C1 segment of cervical spinal cord (tissue), 14 donors: ENCODE results near the gene CAMK1D.

Experiments used
- DNase-seq, 14 donors: peaks; one replicate each; lab custom pipeline; 2025; lab: John Stamatoyannopoulos, UW

Gene CAMK1D

DNA sequence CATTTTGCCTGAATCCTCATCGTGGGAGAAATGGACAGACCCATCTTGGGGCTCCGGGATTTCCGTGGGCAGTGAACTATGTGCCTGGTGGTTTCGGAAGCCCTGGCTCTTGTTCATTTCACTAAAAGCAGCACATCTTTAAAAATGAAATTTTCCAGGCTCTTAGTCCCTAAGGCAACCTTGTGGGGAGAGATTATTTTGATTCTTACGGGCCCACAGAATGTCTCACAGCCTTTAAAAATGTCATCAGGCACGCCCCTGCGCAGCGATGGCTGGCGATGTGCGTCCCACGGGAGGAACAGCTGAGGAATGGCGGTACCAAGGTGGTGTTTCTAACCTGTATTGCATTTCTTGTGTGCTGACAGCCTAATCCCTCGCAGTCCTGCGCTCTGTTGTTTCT, 462.5 kb downstream of the CAMK1D start:
- no peak for DNase-seq

DNA sequence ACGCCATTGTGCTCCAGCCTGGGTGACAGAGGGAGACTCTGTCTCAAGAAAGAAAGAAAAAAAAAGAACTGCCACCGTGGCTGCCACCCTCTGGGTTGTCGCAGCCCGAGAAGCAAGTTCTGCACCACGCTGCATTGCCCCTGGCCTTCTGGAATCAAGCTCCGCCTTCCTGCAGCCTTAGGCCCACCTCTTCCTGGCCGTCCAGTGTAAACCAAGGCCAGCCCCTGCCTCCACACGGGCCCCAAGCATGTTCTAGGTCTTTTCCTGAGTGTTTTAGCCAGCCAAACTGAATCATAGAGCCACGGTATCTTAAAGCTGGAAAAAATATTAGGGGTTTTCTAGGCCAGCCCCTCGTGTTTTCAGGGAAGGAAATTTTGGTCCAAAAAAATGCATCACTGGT, 463.2 kb downstream of the CAMK1D start:
- DNase-seq, result no peak

DNA sequence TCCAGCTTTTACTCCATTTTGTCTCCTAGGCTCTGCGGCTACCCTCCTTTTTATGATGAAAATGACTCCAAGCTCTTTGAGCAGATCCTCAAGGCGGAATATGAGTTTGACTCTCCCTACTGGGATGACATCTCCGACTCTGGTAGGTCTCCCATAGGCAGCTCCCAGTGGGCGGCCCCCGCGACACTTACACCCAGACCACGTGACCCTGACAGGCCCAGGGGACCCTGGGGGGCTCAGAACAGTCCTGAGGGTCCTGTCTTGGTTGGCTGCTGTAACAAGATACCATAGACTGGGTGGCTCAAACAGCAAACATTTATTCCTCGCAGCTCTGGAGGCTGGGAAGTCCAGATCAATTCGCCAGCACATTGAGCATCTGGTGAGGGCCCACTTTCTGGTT, 464.8 kb downstream of the CAMK1D start:
- no peak for DNase-seq

DNA sequence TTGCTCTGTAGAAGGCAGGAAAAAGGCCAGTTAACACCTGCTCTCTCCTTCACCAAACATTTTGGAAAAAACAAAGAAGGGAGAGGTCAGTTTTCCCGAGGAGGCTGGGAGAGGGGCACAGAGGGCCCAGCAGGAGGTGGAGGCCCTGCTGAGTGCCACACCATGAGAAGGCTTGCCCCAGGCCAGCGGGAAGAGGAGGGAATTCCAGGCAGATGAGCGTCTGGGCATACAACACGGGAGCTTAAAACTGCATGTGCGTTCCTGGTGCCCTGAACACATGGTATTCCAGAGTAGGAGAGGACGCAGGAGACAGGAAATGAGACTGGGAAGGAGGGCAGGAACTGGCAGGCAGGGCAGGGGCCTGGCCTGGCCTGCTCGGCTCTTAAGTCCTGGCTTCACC, 469.7 kb downstream of the CAMK1D start:
- DNase-seq, result no peak

DNA sequence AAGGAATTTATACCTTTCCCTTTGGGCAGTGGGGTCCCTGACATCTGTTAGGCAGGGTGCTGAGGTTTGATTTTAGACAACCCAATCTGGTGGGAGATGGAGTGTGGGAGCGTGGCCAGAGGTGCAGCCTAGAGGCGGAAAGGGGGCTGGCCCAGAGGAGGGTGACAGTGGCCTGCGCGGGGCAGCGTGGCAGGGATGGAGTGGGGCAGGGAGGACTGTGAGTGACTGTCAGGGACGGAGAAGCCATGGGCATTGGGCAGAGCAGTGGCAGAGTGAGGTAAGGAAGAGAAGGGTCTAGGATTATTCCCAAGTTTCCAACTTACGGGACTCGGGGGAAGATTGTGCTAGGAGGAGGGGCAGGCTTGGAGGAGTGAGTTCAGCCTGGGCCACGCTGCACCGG, 470.3 kb downstream of the CAMK1D start:
- no peak for DNase-seq

DNA sequence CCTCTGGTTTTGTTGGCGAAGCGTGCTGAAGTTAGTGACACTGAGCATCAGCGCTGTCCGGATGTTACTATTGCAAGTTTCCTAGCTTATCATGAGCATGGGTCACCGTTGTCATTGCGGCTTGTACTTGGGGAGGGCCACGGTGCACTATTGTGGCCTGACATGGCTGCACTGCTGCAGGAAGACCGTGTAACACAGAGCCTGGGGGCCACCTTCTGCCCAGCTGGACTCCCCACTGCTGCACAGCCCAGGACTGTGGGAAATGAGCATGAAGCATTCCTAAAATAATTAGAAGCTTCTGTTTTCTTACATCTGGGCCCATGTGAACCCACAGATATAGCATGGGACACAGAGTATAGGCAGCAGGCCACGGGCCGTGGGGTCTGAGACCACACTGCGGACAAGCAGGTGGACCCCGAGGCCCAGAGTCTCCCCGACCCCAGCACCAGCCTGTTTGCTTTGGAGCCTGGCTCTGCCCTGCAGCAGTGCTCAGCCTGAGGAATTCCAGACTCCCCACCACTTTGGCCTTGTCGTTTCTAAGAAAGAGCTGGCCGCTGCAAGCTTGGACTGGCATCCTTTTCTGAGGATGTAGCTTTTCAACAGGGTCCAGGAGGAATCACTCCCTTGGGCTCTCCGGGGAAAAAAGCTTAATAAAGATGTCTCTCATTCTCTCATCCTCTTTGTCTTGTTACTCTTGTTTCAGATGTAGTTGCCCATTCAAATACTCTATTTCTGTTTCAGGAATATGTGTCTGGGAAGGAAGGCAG, 473.0 kb downstream of the CAMK1D start:
- DNase-seq, result peak in 1 of 14 donors; percentile 40

DNA sequence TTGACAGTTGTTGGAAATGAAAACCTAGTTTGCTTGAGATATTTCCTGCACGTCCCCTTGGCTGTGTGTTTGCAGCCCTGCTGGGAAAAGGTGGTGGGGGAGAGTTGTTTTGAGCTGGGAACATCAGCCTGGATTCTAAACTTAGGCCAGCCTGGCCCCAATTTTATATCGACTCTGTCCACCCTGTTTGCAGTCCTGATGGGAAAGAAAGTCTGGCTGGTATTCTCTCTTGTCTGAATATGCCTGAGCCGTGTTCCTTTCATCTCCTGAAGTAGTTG, 473.5 kb downstream of the CAMK1D start:
- peak in 1 of 14 donors; percentile 40 for DNase-seq

DNA sequence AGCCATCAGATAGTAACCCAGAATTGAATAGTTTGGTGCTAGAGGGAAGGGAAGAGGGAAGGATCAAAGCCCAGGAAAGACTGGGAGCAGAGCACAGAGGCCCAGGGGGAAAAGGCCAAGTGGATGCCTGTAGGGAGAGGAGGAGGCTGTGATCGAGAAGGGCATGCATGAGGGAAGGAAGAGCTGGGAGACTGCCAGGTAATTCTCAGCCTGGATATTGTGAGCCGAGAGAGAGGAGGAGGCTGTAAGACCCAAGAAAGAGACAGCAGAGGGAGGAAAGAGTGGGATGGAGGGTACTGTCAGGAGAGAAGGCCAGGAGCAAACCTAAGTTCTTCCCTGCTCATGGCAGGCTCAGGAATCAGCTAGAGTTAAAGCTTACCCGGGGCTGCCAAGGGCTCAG, 474.0 kb downstream of the CAMK1D start:
- DNase-seq, result no peak

DNA sequence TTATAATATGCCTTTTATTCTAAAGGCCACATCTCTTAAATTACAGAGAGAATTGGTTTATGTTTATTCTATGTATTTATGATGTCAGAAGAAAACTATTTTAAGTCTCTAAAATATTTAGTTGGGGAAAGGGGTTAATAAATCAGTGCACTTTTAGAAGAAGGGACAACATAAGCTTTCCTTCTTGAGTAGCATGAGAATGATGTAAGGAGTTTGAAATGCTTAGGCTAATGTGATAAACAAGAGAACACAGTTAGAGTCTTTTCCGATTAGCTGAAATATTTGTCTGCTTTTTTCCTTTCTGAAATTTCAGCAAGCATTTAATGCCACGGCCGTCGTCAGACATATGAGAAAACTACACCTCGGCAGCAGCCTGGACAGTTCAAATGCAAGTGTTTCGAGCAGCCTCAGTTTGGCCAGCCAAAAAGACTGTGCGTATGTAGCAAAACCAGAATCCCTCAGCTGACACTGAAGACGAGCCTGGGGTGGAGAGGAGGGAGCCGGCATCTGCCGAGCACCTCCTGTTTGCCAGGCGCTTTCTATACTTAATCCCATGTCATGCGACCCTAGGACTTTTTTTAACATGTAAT, 476.0 kb downstream of the CAMK1D start:
- no peak for DNase-seq

DNA sequence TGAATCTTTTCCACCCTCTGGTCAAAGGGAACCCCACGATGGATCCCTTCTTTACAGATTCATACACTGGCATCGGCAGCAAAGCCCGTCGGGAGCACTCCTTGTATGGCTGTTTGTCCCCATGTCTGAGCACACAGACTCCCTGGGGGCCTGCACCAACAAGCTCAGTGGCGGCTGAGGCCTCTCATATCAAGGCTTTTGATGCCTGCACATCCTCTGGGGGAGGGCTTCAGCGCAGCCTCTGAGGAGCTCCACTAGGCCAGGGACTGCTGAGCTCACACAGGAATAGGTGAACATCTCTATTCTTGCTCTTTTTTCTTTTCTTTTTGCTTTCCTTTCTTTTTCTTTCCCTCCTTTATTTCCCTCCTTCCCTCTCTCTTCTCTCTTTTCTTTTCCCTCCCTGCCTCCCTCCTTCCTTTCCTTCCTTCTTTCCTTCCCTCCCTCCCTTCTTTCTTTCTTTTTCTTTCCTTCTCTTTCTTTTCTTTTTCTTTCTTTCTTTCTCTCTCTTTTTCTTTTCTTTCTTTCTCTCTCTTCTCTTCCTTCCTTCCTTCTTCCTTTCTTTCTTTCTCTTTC, 477.5 kb downstream of the CAMK1D start:
- no peak for DNase-seq

DNA sequence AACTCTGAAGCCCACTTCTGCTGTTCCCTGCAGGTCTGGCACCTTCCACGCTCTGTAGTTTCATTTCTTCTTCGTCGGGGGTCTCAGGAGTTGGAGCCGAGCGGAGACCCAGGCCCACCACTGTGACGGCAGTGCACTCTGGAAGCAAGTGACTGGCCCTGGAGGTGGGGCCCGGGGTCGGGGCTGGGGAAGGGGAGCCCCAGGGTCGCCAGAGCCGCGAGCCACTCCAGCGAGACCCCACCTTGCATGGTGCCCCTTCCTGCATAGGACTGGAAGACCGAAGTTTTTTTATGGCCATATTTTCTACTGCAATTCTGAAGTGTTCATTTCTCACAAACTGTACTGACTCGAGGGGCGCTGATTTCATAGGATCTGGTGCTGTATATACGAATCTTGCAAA, 479.4 kb downstream of the CAMK1D start:
- no peak for DNase-seq

DNA sequence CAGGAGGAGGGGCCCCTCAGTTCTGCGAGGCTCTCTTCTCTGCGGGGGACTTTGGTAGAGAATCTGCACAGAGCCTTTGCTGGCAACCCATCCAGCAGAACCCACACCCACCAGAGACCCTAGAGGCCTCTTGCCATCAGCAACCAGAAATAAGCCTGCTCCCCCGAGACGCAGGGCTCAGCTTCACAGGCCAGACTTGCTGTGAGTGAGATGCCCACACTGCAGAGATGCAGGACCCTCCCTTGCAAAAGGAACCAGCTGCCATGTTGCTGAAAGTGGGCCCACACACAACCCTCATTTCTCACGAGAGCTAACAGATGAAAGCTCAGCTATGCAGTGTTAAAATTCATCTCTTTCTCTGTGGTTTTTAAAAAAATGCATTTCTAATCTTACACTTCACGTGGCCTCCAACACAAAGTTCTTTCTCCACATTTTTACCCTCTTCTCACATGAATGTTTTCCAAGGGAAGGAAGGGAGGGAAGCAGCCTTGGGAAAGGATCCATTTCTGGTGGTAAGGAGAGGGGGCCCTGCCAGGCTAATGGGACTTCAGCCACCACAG, 480.6 kb downstream of the CAMK1D start:
- no peak for DNase-seq

DNA sequence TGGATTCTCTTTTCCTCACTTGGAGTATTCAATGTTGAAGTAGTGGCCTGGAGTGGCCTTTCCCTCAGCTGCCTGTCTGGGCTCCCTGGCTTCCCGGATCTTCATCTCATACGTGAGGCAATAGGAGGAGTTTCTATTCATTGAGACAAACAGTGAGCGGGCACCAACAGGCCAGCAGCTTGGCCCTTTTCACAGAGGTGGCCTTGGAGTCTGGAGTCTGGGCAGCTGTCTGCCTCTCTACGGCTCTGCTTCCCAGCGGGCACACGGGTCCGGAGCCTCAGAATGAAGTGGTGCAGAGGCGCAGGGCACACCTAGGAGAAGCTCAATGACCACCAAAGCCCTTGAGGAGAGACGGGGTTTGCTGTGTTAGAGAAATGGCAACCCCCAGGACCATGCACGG, 482.7 kb downstream of the CAMK1D start:
- no peak for DNase-seq

DNA sequence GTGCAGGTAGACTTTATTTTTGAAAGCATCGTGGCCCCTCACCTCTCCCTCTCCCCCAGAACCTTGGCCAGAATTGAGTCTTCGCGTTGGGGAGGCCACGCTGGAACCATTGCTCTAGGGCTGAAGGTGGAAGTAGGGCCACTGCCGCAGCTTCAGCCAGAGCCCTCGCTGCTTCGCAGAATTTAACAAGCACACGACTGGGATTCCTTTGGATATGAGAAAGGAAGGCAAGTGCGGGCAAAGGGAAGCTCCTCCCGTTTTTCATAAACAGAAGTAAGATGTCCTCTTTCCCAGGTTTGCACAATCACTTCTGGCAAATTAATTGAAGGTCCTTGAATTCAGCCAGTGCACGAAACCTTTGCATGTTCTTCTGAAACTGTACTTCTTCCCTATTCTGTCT, 484.1 kb downstream of the CAMK1D start:
- DNase-seq, result no peak

DNA sequence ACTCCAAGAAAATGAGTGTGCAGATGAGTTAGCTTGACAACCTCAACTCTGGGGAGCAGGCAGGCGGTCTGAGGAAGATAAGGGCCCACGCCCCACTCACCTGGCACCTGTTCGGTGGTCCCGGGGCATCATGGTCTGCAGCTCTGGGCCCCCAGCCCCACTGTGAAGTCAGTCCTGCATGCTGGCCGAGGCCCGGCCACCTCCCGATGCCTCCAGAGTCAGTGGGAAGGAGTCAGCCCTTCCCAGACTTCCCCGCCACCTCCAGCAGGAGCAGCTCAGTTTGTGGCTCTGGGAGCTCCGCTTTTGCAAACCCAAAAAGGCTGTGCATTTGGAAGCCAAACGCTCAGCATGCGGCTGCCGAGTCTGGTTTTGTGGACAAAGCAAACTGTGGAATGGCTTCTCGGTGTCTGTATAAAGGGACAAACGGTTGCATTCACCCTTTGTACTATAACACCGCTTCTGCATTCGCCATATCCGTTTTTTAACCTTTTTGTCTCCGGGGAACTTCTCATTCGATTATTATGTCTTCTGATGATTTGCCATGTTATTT, 484.8 kb downstream of the CAMK1D start:
- no peak for DNase-seq

DNA sequence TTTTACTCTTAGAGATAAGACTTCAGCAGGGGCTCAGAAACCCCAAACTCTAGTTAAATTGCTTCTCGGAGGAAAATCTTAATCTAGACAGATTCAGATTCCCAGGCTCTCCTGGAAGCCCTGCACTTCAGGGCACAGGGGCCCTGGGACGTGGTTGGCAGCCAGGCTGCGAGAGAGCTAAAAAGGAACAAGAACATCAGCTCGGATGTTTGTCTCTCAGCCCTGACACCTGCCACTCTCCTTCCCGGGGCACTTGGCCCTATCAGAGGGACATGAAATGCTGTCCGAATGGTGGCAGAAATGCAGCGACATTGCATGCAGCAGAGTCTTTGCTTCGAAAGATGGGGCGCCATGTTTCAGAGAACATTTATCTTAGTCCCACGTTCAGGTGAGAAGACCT, 485.4 kb downstream of the CAMK1D start:
- DNase-seq, result no peak

DNA sequence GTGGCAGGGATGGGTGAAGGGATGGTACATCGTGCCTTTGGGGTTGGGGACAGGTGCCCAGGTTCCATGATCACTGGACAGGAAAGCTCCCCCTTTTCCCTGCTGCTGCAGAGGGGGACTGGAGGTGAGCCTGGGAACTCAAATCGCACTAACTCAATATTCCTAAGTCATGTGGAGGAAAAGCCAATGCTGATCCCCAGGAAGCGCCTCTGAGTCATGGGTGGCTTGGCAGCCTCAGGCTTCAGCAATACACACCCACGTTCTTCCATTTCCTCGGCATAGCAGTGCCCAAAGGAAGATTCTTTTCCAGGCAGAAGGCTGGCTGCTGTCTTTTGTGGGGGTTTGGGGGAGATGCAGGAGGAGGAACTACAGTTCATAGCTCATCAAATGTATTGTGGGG, 486.4 kb downstream of the CAMK1D start:
- DNase-seq, result no peak

DNA sequence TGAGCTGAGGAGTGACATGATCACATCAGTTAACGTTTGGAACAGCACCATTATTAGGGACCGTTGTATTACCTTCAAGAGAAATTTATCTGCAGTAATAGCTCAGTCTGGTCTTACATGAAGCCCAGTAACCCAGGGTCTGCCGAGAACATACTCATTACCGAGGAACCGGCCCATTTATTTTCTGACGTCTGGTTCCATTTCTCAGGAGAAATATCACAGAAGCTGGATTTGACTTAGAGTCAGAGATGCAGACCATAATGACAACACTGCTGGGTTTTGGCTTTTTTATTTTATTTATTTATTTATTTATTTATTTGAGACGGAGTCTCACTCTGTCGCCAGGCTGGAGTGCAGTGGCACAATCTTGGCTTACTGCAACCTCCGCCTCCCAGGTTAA, 489.0 kb downstream of the CAMK1D start:
- DNase-seq, result no peak

DNA sequence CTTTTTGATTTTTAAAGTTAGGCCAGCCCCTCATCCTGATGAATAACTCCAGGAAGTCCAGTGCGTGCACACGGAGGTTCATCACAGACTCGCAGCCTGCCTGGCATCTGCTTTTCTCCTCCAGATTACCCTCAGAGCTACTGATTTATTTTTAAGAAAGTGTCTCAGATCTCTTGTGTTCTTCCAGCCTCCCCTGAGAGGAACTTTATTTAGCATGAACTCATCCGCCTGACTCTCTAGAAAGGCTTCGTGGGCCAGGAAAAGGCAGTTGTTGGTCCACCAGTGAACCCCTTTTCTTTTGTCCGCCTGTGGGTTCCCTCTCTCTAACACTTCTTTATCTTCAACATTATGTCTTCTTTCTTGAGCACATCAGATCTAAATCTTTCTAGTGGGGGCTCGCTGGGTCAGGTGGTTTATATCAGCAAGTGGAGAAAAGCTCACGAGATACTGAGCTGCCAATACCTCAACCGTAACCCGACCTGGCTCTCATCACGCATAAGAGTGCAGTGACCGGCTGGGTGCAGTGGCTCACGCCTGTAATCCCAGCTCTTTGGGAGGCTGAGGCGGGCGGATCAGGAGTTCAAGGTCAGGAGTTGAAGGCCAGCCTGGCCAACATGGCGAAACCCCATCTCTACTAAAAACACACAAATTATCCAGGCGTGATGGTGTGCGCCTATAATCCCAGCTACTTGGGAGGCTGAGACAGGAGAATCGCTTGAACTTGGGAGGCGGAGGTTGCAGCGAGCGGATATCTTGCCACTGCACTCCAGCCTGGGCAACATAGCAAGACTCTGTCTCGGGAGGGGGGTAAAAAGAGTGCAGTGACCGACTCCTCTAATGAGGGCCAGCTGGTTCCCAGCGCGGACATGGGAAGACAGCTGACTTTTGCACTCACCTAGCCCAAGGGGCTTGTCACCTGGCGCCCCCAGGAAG, 489.9 kb downstream of the CAMK1D start:
- DNase-seq, result no peak

DNA sequence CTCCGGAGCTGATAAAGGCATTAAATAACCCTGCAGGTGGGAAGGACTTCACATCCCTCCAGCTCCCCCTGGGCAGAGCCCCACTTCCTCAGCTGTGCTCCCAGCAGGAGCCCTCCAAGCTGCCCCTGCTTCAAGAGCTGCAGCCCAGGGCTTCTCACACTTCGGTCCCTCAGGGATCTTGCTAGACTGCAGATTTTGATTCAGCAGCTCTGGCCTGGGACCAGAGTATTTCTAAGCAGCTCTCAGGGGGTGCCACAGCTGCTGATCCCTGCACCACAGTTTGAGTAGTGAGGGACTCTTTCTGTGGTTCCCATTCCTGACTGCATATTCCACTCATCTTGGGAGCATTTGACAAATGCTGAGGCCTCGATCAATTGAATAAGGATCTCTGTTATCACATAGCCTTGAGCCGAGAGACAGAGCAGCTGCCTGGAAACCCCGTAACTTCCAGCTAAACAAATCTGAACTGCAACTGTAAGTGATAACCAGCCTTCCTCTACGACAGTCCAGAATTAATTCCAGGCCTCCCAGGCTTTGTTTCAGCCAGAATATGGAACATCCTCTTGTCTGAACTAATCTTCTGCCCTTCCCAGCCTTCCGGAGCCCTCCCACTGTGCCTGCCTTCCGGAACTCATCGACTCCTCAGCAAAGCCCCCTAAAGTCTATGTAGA, 490.7 kb downstream of the CAMK1D start:
- no peak for DNase-seq

DNA sequence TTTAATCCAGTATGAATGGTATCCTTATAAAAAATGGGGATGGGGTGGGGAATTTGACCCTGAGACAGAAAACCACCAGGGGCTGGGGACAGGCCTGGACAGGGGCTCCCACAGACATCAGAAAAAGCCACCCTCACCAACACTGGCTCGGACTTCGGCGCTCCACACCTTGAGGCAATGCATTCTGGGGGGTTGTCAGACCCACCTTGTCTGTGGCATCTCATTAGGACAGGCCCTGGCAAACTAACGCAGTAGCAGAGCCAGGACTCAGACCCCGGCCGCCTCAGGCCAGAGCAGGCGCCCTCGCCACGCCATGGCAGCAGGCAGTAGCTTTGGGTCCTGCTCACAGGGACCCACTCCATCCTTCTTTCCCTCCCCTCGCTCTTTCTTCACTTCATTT, 492.1 kb downstream of the CAMK1D start:
- no peak for DNase-seq
